ENCODE measurements around the gene TLR10. TPM values are rescaled to one million over a fixed set of nuclear protein-coding genes. Genes with fewer than 3 reads are reported as not detected.

The TLR10 gene
- total and polyA plus RNA-seq, 2 of the 13 experiments (the other 11 are each of a cell fraction or from before 2014, with no cell fraction given), result not detected

GRCh38 chr4:38730830-38731646 lies 51.8 kb downstream of the TLR10 start (continued):
- TF ChIP-seq ZNF674 (CRISPR knock-in tag; IDR thresholded peaks at IDR 0.05; ENCODE audit: low read depth), result no peak
- TF ChIP-seq ATAD3A (CRISPR knock-in tag; IDR thresholded peaks at IDR 0.05), result no peak
- TF ChIP-seq ZNF557 (CRISPR knock-in tag; IDR thresholded peaks at IDR 0.05), result no peak
- TF ChIP-seq PCBP1 (IDR thresholded peaks at IDR 0.05; ENCODE audit: borderline replicate concordance, low read depth, low read length), result no peak
- TF ChIP-seq RERE (CRISPR knock-in tag; IDR thresholded peaks at IDR 0.05; ENCODE audit: low read depth), result no peak
- 0 out of 2 replicates have a peak, but pooled peaks have one; percentile 8 for TF ChIP-seq GATAD2A (CRISPR knock-in tag; IDR thresholded peaks at IDR 0.05)
- TF ChIP-seq ZNF235 (CRISPR knock-in tag; IDR thresholded peaks at IDR 0.05; ENCODE audit: borderline replicate concordance), result peak; percentile 51; the same call in 1 of the 2 replicates
- no peak for TF ChIP-seq MEIS1 (CRISPR knock-in tag; IDR thresholded peaks at IDR 0.05; ENCODE audit: borderline replicate concordance)
- peak; percentile 50 for TF ChIP-seq TEAD3 (CRISPR knock-in tag; optimal IDR thresholded peaks at IDR 0.05; ENCODE audit: borderline replicate concordance)
- TF ChIP-seq ZNF607 (CRISPR knock-in tag; IDR thresholded peaks at IDR 0.05; ENCODE audit: borderline replicate concordance), result no peak
- no peak for TF ChIP-seq GMEB2 (CRISPR knock-in tag; IDR thresholded peaks at IDR 0.05; ENCODE audit: low read depth)
- peak; percentile 82 for TF ChIP-seq ZBTB7A (CRISPR knock-in tag; IDR thresholded peaks at IDR 0.05)
- 0 out of 2 replicates have a peak, but pooled peaks have one; percentile 43 for TF ChIP-seq ZNF546 (CRISPR knock-in tag; conservative IDR thresholded peaks at IDR 0.05)
- peak; percentile 52 for TF ChIP-seq ZMYM4 (CRISPR knock-in tag; IDR thresholded peaks at IDR 0.05)
- TF ChIP-seq KAT8 (CRISPR knock-in tag; IDR thresholded peaks at IDR 0.05), result 0 out of 2 replicates have a peak, but pooled peaks have one; percentile 18
- no peak for TF ChIP-seq ELK4 (CRISPR knock-in tag; IDR thresholded peaks at IDR 0.05; ENCODE audit: borderline replicate concordance)
- peak; percentile 68; the same call in 1 of the 2 replicates for TF ChIP-seq MYC (CRISPR knock-in tag; IDR thresholded peaks at IDR 0.05; ENCODE audit: borderline replicate concordance)
- 0 out of 2 replicates have a peak, but pooled peaks have one; percentile 27 for TF ChIP-seq HDAC1 (CRISPR knock-in tag; IDR thresholded peaks at IDR 0.05)
- TF ChIP-seq GMEB1 (CRISPR knock-in tag; IDR thresholded peaks at IDR 0.05; ENCODE audit: borderline replicate concordance), result peak; percentile 31; the same call in 1 of the 2 replicates
